WTC11 (cell line): ENCODE results near the gene PRKCE. TPM values are rescaled to one million over a fixed set of nuclear protein-coding genes. Genes with fewer than 3 reads are reported as not detected.

ENCODE experiments used
- ATAC-seq: fragments of 200-7000 bp; cut with Tn5 transposase; 2 replicates; pipeline ENCODE4 v1.10.0; 2021; ENCODE audit warnings: mild to moderate bottlenecking, moderate library complexity
- CTCF ChIA-PET: fragments of 300-600 bp; sonication (Branson Sonifier 250); formaldehyde crosslinking; loops from one replicate; lab custom pipeline; 2021; ENCODE audit warnings: antibody characterized with exemption; lab: Charles Lee
- POLR2A ChIA-PET: fragments of 350-600 bp; sonication (Branson Sonifier 250); formaldehyde crosslinking; loops from one replicate; lab custom pipeline; 2021; ENCODE audit warnings: antibody characterized with exemption; lab: Charles Lee
- DNase-seq: peaks from one replicate; pipeline ENCODE4 v3.0.0; 2021; ENCODE audit warnings: low spot score
- H3K27ac Mint-ChIP-seq: 2 replicates; pipeline ENCODE4 v1.8.0; 2021; ENCODE audit warnings: mixed read lengths
- H3K27me3 Mint-ChIP-seq: 2 replicates; pipeline ENCODE4 v1.8.0; 2021; ENCODE audit warnings: low read depth, mild to moderate bottlenecking, moderate library complexity, mixed read lengths
- H3K36me3 Mint-ChIP-seq: 2 replicates; pipeline ENCODE4 v1.8.0; 2021; ENCODE audit warnings: mixed read lengths
- H3K4me1 Mint-ChIP-seq: 2 replicates; pipeline ENCODE4 v1.8.0; 2022; ENCODE audit warnings: mixed read lengths
- H3K4me3 Mint-ChIP-seq: 2 replicates; pipeline ENCODE4 v1.8.0; 2021; ENCODE audit warnings: mild to moderate bottlenecking, moderate library complexity, mixed read lengths
- H3K9me3 Mint-ChIP-seq: 2 replicates; pipeline ENCODE4 v1.8.0; 2021; ENCODE audit warnings: mixed read lengths
- CREB1 ChIP-seq: sonication (generic); formaldehyde crosslinking; IDR thresholded peaks from 2 replicates; pipeline ENCODE4 v1.8.0; 2023; ENCODE audit warnings: mild to moderate bottlenecking, missing genetic modification reagents
- CREM ChIP-seq: sonication (generic); formaldehyde crosslinking; IDR thresholded peaks from 2 replicates; pipeline ENCODE4 v1.8.1; 2022; ENCODE audit warnings: mild to moderate bottlenecking, missing genetic modification reagents, moderate library complexity
- ELF4 ChIP-seq: sonication (generic); formaldehyde crosslinking; IDR thresholded peaks from 2 replicates; pipeline ENCODE4 v1.8.1; 2022; ENCODE audit warnings: low read depth, mild to moderate bottlenecking, moderate library complexity, missing genetic modification reagents
- FOXJ3 ChIP-seq: sonication (generic); formaldehyde crosslinking; IDR thresholded peaks from 2 replicates; pipeline ENCODE4 v1.9.0; 2021; ENCODE audit warnings: missing genetic modification reagents, mild to moderate bottlenecking, borderline replicate concordance
- NFE2L1 ChIP-seq: sonication (generic); formaldehyde crosslinking; IDR thresholded peaks from 2 replicates; pipeline ENCODE4 v1.8.1; 2023; ENCODE audit warnings: missing genetic modification reagents
- OVOL2 ChIP-seq: fragments of 250-450 bp; sonication (Bioruptor Pico); IDR thresholded peaks from 2 replicates; pipeline ENCODE4 v1.9.0; 2021; ENCODE audit warnings: mild to moderate bottlenecking, borderline replicate concordance
- PRDM15 ChIP-seq: sonication (generic); formaldehyde crosslinking; IDR thresholded peaks from 2 replicates; pipeline ENCODE4 v1.8.0; 2022; ENCODE audit warnings: missing genetic modification reagents
- USF2 ChIP-seq: sonication (generic); formaldehyde crosslinking; IDR thresholded peaks from 2 replicates; pipeline ENCODE4 v1.8.1; 2023; ENCODE audit warnings: mild to moderate bottlenecking, missing genetic modification reagents, moderate library complexity
- ZNF219 ChIP-seq: sonication (generic); formaldehyde crosslinking; IDR thresholded peaks from 2 replicates; pipeline ENCODE4 v1.8.0; 2023; ENCODE audit warnings: missing genetic modification reagents, mild to moderate bottlenecking, borderline replicate concordance
- ZNF317 ChIP-seq: sonication (generic); formaldehyde crosslinking; IDR thresholded peaks from 2 replicates; pipeline ENCODE4 v1.8.1; 2023; ENCODE audit warnings: low read depth, mild to moderate bottlenecking, moderate library complexity, missing genetic modification reagents, borderline replicate concordance
- ZNF396 ChIP-seq: fragments of 250-450 bp; sonication (Bioruptor Pico); IDR thresholded peaks from 2 replicates; pipeline ENCODE4 v1.8.0; 2021; ENCODE audit warnings: mild to moderate bottlenecking, moderate library complexity, borderline replicate concordance
- ZNF671 ChIP-seq: fragments of 250-450 bp; sonication (Bioruptor Pico); IDR thresholded peaks from 2 replicates; pipeline ENCODE4 v1.8.0; 2021; ENCODE audit warnings: mild to moderate bottlenecking
- total RNA-seq: library from RNA; stranded (reverse); gene quantifications from 3 replicates; pipeline ENCODE4 v1.2.3, GENCODE V29; 2021
- TF ChIP-seq, protein P1 (sequence below): fragments of 250-450 bp; sonication (Bioruptor Pico); IDR thresholded peaks from 2 replicates; pipeline ENCODE4 v1.9.0; 2021; ENCODE audit warnings: mild to moderate bottlenecking
- TF ChIP-seq, protein P2 (sequence below): sonication (generic); formaldehyde crosslinking; IDR thresholded peaks from 2 replicates; pipeline ENCODE4 v1.8.0; 2022; ENCODE audit warnings: mild to moderate bottlenecking, missing genetic modification reagents
- TF ChIP-seq, protein P3 (sequence below): sonication (generic); formaldehyde crosslinking; IDR thresholded peaks from 2 replicates; pipeline ENCODE4 v1.8.1; 2022; ENCODE audit warnings: low read depth, mild to moderate bottlenecking, moderate library complexity, missing genetic modification reagents, borderline replicate concordance
- TF ChIP-seq, protein P4 (sequence below): sonication (generic); formaldehyde crosslinking; IDR thresholded peaks from 2 replicates; pipeline ENCODE4 v1.8.1; 2023; ENCODE audit warnings: mild to moderate bottlenecking, missing genetic modification reagents

The PRKCE gene
- total RNA-seq, 1 experiment from 2014 or later = 5.8 TPM

- TF ChIP-seq ELF4 (CRISPR knock-in tag) (no peak), NFE2L1 (CRISPR knock-in tag) (no peak), USF2 (CRISPR knock-in tag) (no peak), FOXJ3 (no peak), ZNF396 (CRISPR knock-in tag) (no peak), CREM (CRISPR knock-in tag) (no peak), ZNF219 (CRISPR knock-in tag) (no peak), CREB1 (no peak), ZNF317 (no peak), ZNF671 (CRISPR knock-in tag) (no peak), PRDM15 (no peak), OVOL2 (CRISPR knock-in tag) (no peak)
- TF ChIP-seq, protein P1, sequence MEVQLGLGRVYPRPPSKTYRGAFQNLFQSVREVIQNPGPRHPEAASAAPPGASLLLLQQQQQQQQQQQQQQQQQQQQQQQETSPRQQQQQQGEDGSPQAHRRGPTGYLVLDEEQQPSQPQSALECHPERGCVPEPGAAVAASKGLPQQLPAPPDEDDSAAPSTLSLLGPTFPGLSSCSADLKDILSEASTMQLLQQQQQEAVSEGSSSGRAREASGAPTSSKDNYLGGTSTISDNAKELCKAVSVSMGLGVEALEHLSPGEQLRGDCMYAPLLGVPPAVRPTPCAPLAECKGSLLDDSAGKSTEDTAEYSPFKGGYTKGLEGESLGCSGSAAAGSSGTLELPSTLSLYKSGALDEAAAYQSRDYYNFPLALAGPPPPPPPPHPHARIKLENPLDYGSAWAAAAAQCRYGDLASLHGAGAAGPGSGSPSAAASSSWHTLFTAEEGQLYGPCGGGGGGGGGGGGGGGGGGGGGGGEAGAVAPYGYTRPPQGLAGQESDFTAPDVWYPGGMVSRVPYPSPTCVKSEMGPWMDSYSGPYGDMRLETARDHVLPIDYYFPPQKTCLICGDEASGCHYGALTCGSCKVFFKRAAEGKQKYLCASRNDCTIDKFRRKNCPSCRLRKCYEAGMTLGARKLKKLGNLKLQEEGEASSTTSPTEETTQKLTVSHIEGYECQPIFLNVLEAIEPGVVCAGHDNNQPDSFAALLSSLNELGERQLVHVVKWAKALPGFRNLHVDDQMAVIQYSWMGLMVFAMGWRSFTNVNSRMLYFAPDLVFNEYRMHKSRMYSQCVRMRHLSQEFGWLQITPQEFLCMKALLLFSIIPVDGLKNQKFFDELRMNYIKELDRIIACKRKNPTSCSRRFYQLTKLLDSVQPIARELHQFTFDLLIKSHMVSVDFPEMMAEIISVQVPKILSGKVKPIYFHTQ (CRISPR knock-in tag) = no peak
- TF ChIP-seq, protein P2, sequence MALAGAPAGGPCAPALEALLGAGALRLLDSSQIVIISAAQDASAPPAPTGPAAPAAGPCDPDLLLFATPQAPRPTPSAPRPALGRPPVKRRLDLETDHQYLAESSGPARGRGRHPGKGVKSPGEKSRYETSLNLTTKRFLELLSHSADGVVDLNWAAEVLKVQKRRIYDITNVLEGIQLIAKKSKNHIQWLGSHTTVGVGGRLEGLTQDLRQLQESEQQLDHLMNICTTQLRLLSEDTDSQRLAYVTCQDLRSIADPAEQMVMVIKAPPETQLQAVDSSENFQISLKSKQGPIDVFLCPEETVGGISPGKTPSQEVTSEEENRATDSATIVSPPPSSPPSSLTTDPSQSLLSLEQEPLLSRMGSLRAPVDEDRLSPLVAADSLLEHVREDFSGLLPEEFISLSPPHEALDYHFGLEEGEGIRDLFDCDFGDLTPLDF (CRISPR knock-in tag) = no peak
- TF ChIP-seq, protein P3, sequence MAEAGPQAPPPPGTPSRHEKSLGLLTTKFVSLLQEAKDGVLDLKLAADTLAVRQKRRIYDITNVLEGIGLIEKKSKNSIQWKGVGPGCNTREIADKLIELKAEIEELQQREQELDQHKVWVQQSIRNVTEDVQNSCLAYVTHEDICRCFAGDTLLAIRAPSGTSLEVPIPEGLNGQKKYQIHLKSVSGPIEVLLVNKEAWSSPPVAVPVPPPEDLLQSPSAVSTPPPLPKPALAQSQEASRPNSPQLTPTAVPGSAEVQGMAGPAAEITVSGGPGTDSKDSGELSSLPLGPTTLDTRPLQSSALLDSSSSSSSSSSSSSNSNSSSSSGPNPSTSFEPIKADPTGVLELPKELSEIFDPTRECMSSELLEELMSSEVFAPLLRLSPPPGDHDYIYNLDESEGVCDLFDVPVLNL (CRISPR knock-in tag) = no peak
- TF ChIP-seq, protein P4, sequence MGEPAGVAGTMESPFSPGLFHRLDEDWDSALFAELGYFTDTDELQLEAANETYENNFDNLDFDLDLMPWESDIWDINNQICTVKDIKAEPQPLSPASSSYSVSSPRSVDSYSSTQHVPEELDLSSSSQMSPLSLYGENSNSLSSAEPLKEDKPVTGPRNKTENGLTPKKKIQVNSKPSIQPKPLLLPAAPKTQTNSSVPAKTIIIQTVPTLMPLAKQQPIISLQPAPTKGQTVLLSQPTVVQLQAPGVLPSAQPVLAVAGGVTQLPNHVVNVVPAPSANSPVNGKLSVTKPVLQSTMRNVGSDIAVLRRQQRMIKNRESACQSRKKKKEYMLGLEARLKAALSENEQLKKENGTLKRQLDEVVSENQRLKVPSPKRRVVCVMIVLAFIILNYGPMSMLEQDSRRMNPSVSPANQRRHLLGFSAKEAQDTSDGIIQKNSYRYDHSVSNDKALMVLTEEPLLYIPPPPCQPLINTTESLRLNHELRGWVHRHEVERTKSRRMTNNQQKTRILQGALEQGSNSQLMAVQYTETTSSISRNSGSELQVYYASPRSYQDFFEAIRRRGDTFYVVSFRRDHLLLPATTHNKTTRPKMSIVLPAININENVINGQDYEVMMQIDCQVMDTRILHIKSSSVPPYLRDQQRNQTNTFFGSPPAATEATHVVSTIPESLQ (CRISPR knock-in tag) = no peak
- no peaks in the 10 kb centered on the region for H3K9me3 Mint-ChIP-seq
- CTCF ChIA-PET = interaction anchor here (0.6 to 2.4 kb wide), 3 partner anchors 21 to 609 kb away, joined by 4 to 6 read pairs (median 5); no protein-coding TSS in a partner anchor
- DNase-seq = no peak
- H3K27me3 Mint-ChIP-seq = no peaks in the 10 kb centered on the region; the same call in 1 of the 2 replicates
- ATAC-seq = no peak
- no peak overlapping the region for H3K27ac Mint-ChIP-seq
- H3K36me3 Mint-ChIP-seq = no peaks in the 10 kb centered on the region
- no peak overlapping the region for H3K4me3 Mint-ChIP-seq
- H3K4me1 Mint-ChIP-seq = peaks cover 15% of the 10 kb centered on the region
- POLR2A ChIA-PET = no interaction called here
Observed at GRCh38 chr2:46163804-46164528, 512.5 kb downstream of the PRKCE start.
